ENCODE results near the gene FXYD5. TPM values are rescaled to one million over a fixed set of nuclear protein-coding genes. Genes with fewer than 3 reads are reported as not detected.
A peak's percentile ranks its signal among the peaks of the same experiment; 100 is the strongest.

The FXYD5 gene
- total and polyA plus RNA-seq, 7 experiments from 2014 or later = 362 to 575 (median 407) TPM

DNA sequence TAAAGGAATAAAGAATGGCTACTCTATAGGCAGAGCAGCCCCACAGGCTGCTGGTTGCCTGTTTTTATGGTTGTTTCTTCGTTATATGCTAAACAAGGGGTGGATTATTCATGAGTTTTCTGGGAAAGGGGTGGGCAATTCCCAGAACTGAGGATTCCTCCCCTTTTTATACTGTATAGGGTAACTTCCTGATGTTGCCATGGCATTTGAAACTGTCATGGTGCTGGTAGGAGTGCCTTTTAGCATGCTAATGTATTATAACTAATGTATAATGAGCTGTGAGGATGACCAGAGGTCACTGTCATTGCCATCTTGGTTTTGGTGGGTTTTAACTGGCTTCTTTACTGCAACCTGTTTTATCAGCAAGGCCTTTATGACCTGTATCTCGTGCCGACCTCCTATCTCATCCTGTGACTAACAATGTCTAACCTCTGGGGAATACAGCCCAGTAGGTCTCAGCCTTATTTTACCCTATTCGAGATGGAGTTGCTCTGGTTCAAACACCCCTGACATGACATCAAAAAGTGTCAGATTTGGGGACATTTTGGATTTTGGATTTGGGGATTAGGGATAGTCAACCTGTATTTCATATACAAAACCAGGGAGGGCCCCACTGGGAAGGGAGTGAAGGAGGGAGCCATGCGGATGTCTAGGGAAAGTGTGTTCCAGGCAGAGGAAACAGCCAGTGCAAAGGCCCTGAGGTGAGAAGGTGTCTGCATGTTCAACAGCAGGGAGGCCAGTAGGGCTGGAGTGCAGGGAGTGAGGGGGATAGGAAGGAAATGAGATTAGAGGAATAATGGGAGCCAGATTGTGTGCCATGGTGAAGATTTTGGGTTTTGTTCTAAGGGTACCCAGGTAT is 10.9 kb downstream of the FXYD5 start:
- ATAC-seq (no peak), DNase-seq (no peak)
- Histone ChIP-seq H3K36me3 (ENCODE audit: control insufficient read depth in 2 of 3, insufficient read depth in 3 of 3, low read length in 3 of 3) (peaks cover 55 to 93% (median 57%) of the 10 kb centered on the region in 3 experiments), H3K4me3 (ENCODE audit: low read length) (no peak overlapping the region), H3K4me1 (ENCODE audit: control insufficient read depth in 2 of 2, insufficient read depth in 2 of 2, low read length in 2 of 2) (peaks cover 21 to 23% of the 10 kb centered on the region in 2 donors), H3K27ac (ENCODE audit: low read depth, low read length) (peak overlapping the region; percentile 25), H3K27me3 (ENCODE audit: control insufficient read depth in 2 of 2, insufficient read depth in 2 of 2, low read length in 2 of 2) (no peaks in the 10 kb centered on the region), H3K9me3 (ENCODE audit: control insufficient read depth in 2 of 3, low read length in 3 of 3) (peaks cover 0 to 32% (median 13%) of the 10 kb centered on the region in 3 experiments)
- peak overlapping the region in 8 of 9 donors; percentile 55 to 96 (median 77) for H3K27ac Mint-ChIP-seq
- H3K27me3 Mint-ChIP-seq = no peaks in the 10 kb centered on the region
- ChIA-PET POLR2A (interaction anchor here (0.6 to 3.3 kb wide), 5 partner anchors 9 to 580 kb away, joined by 3 to 28 read pairs (median 4); partner anchors contain the start of genes FXYD5, PSENEN and U2AF1L4), CTCF (interaction anchor here (1.2 kb wide), 1 partner anchor 48 kb away, joined by 3 read pairs; no protein-coding TSS in a partner anchor)
- peaks cover 3 to 50% (median 18%) of the 10 kb centered on the region in 11 donors for H3K9me3 Mint-ChIP-seq
- intact Hi-C loops (cut with micrococcal nuclease) = no loop called here
- peaks cover 46 to 91% (median 75%) of the 10 kb centered on the region in 5 donors for H3K36me3 Mint-ChIP-seq
- peaks cover 31 to 51% (median 40%) of the 10 kb centered on the region in 7 donors for H3K4me1 Mint-ChIP-seq
- H3K4me3 Mint-ChIP-seq = peak overlapping the region in 6 of 10 donors; percentile 5 to 73 (median 48)

DNA sequence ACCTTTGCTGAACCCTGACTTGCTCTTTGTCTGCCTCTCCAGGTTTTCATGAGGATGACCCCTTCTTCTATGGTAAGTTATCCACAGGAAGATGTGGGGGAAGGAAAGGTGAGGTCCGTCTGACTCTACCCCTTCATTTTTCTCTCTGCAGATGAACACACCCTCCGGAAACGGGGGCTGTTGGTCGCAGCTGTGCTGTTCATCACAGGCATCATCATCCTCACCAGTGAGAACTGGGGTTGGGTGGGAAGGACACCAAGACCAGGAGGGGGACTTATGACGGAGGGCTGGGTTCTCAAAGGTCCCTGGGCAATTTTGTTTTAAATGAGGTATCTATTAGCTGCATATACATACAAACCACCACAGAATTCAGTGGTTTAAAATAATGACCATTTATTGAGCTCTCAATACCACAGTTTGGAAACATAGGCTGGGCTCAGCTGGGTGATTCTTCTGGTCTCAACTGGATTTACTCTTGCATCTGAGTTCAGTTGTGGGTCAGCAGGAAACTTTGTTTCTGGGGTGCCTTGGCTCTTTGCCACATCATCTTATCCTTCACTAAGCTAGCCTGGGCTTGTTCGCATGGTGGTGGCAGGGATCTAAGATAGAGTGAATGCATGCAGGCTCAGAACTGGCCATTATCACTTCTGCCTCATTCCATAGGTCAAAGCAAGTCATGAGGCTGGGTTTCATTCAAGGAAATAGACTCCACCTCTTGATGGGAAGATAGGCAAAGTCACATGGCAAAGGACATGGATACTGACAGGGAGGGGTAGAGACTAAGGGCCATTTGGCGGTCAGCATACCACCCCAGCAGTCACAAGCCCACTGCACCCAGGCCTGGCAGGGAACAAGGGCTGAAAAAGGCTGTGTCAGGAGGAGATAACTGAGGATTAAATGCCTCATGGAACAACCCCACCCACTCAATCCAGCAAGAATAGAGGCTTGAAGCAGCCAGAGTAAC is 11.8 kb downstream of the FXYD5 start:
- Histone ChIP-seq H3K4me3 (ENCODE audit: low read length) (no peak overlapping the region), H3K36me3 (ENCODE audit: control insufficient read depth in 2 of 3, insufficient read depth in 3 of 3, low read length in 3 of 3) (peaks cover 45 to 88% (median 51%) of the 10 kb centered on the region in 3 experiments), H3K4me1 (ENCODE audit: control insufficient read depth in 2 of 2, insufficient read depth in 2 of 2, low read length in 2 of 2) (peaks cover 21 to 23% of the 10 kb centered on the region in 2 donors), H3K9me3 (ENCODE audit: control insufficient read depth in 2 of 3, low read length in 3 of 3) (peaks cover 0 to 32% (median 13%) of the 10 kb centered on the region in 3 experiments), H3K27me3 (ENCODE audit: control insufficient read depth in 2 of 2, insufficient read depth in 2 of 2, low read length in 2 of 2) (no peaks in the 10 kb centered on the region), H3K27ac (ENCODE audit: low read depth, low read length) (peak overlapping the region; percentile 46)
- intact Hi-C loops (cut with micrococcal nuclease) = no loop called here
- Mint-ChIP-seq H3K4me3 (peak overlapping the region in 9 of 10 donors; percentile 33 to 77 (median 63)), H3K27ac (peak overlapping the region; percentile 80 to 96 (median 91)), H3K4me1 (peaks cover 28 to 46% (median 38%) of the 10 kb centered on the region in 7 donors), H3K9me3 (peaks cover 3 to 48% (median 16%) of the 10 kb centered on the region in 11 donors), H3K36me3 (peaks cover 43 to 84% (median 67%) of the 10 kb centered on the region in 5 donors), H3K27me3 (no peaks in the 10 kb centered on the region)
- CTCF ChIA-PET = interaction anchor here (1.2 to 1.6 kb wide), 3 partner anchors 11 to 74 kb away, joined by 3 to 4 read pairs (median 3); no protein-coding TSS in a partner anchor
- DNase-seq = no peak
- POLR2A ChIA-PET = interaction anchor here (0.6 to 3.3 kb wide), 9 partner anchors 10 to 579 kb away, joined by 3 to 28 read pairs (median 4); partner anchors contain the start of genes FXYD5, PSENEN and U2AF1L4
- ATAC-seq = no peak

DNA sequence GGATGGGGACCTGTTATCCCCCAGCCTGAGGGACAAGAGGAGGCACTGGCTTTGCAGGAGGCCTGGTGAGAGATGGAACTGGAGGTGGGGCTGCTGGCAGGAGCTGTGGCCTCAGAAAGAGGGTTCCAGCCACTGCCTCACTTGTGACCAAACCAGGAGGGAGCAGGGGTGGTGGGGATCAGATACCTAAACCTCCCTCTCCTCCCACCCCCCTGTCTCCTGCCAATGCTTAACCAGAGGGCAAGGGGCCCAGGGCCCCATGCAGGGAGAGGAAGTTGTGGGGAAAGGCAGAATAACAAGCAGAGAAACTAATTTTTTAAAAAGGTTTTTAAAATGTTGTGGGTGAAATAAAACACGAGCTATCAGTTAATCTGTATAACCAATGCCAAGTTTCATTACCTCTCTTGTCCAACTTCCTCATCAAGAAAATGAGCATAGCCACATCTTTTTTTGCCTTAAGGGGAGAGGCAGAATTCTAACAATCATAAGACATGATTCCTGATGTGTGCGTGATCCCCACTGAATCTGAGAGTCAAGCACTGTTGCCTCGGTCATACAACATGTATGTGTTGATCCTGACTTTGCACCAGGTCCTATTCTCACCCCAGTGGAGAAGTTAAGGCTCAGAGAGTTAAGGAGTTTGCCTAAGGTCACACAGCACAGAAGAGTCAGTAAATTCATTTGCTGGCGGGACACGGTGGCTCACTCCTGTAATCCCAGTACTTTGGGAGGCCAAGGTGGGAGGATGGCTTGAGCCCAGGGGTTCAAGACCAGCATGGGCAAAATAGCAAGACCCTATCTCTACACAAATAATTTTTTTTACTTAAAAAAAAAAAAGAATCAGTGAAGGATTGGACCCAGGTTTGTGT is 12.9 kb downstream of the FXYD5 start:
- peaks cover 27 to 48% (median 39%) of the 10 kb centered on the region in 7 donors for H3K4me1 Mint-ChIP-seq

DNA sequence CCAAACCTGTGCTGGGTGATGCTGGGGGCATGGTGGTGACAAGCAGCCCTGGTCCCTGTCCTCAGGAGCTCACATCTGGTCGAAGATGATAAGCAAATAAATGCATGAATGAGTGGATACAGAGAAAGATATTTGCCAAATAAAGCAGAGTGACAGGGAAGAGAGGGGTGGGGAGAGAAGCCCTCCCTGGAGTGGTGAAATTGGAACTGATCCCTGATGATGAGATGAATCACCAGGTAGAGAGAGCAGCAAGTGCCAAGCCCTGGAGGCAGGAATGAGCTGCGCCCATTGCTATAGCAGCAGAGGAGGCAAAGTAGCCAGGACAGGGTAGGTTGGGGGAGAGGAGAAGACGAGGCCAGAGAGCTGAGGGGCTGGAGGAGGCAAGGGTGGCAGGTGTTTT is 13.7 kb downstream of the FXYD5 start:
- Histone ChIP-seq H3K9me3 (ENCODE audit: control insufficient read depth in 2 of 3, low read length in 3 of 3) (peaks cover 0 to 25% (median 10%) of the 10 kb centered on the region in 3 experiments), H3K4me3 (ENCODE audit: low read length) (no peak overlapping the region), H3K27ac (ENCODE audit: low read depth, low read length) (peak overlapping the region; percentile 46), H3K4me1 (ENCODE audit: control insufficient read depth in 2 of 2, insufficient read depth in 2 of 2, low read length in 2 of 2) (peaks cover 34 to 36% of the 10 kb centered on the region in 2 donors), H3K27me3 (ENCODE audit: control insufficient read depth in 2 of 2, insufficient read depth in 2 of 2, low read length in 2 of 2) (no peaks in the 10 kb centered on the region), H3K36me3 (ENCODE audit: control insufficient read depth in 2 of 3, insufficient read depth in 3 of 3, low read length in 3 of 3) (peaks cover 31 to 79% (median 35%) of the 10 kb centered on the region in 3 experiments)
- Mint-ChIP-seq H3K27me3 (no peaks in the 10 kb centered on the region), H3K4me3 (peak overlapping the region in 2 of 10 donors; percentile 19 to 43), H3K9me3 (peaks cover 3 to 38% (median 16%) of the 10 kb centered on the region in 11 donors), H3K27ac (peak overlapping the region; percentile 26 to 96 (median 91)), H3K36me3 (peaks cover 32 to 77% (median 51%) of the 10 kb centered on the region in 5 donors), H3K4me1 (peaks cover 23 to 55% (median 44%) of the 10 kb centered on the region in 7 donors)
- POLR2A ChIA-PET = interaction anchor here (0.6 to 3.3 kb wide), 6 partner anchors 14 to 73 kb away, joined by 3 to 28 read pairs (median 3); partner anchors contain the start of gene FXYD5
- DNase-seq (no peak), ATAC-seq (no peak)
- CTCF ChIA-PET = interaction anchor here (1.6 kb wide), 2 partner anchors 13 to 73 kb away, joined by 3 to 4 read pairs; no protein-coding TSS in a partner anchor
- intact Hi-C loops (cut with micrococcal nuclease) = no loop called here

More for the DNA sequence above, 12.9 kb downstream of the FXYD5 start:
- POLR2A ChIA-PET = interaction anchor here (0.6 to 3.3 kb wide), 8 partner anchors 11 to 74 kb away, joined by 3 to 28 read pairs (median 3); partner anchors contain the start of gene FXYD5
- ATAC-seq (peak; percentile 48), DNase-seq (peak in 1 of 9 donors; percentile 42)
- CTCF ChIA-PET = interaction anchor here (1.6 kb wide), 2 partner anchors 12 to 73 kb away, joined by 3 to 4 read pairs; no protein-coding TSS in a partner anchor
- Histone ChIP-seq H3K4me3 (ENCODE audit: low read length) (no peak overlapping the region), H3K27ac (ENCODE audit: low read depth, low read length) (peak overlapping the region; percentile 46), H3K27me3 (ENCODE audit: control insufficient read depth in 2 of 2, insufficient read depth in 2 of 2, low read length in 2 of 2) (no peaks in the 10 kb centered on the region), H3K4me1 (ENCODE audit: control insufficient read depth in 2 of 2, insufficient read depth in 2 of 2, low read length in 2 of 2) (peaks cover 29 to 32% of the 10 kb centered on the region in 2 donors), H3K36me3 (ENCODE audit: control insufficient read depth in 2 of 3, insufficient read depth in 3 of 3, low read length in 3 of 3) (peaks cover 34 to 82% (median 42%) of the 10 kb centered on the region in 3 experiments), H3K9me3 (ENCODE audit: control insufficient read depth in 2 of 3, low read length in 3 of 3) (peaks cover 0 to 26% (median 10%) of the 10 kb centered on the region in 3 experiments)
- peaks cover 33 to 77% (median 58%) of the 10 kb centered on the region in 5 donors for H3K36me3 Mint-ChIP-seq
- peak overlapping the region; percentile 80 to 96 (median 91) for H3K27ac Mint-ChIP-seq
- no peaks in the 10 kb centered on the region for H3K27me3 Mint-ChIP-seq
- peaks cover 3 to 40% (median 16%) of the 10 kb centered on the region in 11 donors for H3K9me3 Mint-ChIP-seq
- H3K4me3 Mint-ChIP-seq = peak overlapping the region; percentile 33 to 77 (median 57)
- intact Hi-C loops (cut with micrococcal nuclease) = no loop called here

DNA sequence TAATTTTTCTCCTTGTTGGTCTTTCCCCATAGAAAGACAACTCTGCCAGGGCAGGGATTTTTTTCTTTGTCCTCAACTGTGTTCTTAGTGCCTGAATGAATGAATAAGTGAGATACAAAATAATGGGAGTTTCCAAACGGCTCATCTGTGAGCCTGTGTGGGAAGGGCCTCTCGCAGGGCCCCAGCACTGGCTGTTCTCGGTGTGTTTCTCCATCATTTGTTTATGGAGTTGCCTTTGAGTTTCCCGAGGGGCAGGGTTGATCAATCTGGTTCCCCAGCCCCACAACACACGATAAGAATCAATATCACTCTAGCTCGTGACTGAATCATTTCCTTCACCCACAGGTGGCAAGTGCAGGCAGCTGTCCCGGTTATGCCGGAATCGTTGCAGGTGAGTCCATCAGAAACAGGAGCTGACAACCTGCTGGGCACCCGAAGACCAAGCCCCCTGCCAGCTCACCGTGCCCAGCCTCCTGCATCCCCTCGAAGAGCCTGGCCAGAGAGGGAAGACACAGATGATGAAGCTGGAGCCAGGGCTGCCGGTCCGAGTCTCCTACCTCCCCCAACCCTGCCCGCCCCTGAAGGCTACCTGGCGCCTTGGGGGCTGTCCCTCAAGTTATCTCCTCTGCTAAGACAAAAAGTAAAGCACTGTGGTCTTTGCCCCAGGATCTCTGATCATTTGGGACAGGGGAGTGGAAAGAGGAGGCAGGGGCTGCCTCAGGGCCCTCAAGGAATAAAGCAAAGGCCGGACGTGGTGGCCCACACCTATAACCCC is 14.9 kb downstream of the FXYD5 start:
- Mint-ChIP-seq H3K9me3 (peaks cover 3 to 29% (median 13%) of the 10 kb centered on the region in 11 donors), H3K4me3 (peak overlapping the region in 4 of 10 donors; percentile 19 to 57 (median 35)), H3K27me3 (no peaks in the 10 kb centered on the region), H3K27ac (peak overlapping the region; percentile 13 to 94 (median 89)), H3K4me1 (peaks cover 22 to 57% (median 45%) of the 10 kb centered on the region in 7 donors), H3K36me3 (peaks cover 26 to 76% (median 39%) of the 10 kb centered on the region in 5 donors)
- Histone ChIP-seq H3K9me3 (ENCODE audit: control insufficient read depth in 2 of 3, low read length in 3 of 3) (peaks cover 0 to 18% (median 10%) of the 10 kb centered on the region in 3 experiments), H3K4me3 (ENCODE audit: low read length) (no peak overlapping the region), H3K4me1 (ENCODE audit: control insufficient read depth in 2 of 2, insufficient read depth in 2 of 2, low read length in 2 of 2) (peaks cover 34 to 42% of the 10 kb centered on the region in 2 donors), H3K27ac (ENCODE audit: low read depth, low read length) (peak overlapping the region; percentile 7), H3K27me3 (ENCODE audit: control insufficient read depth in 2 of 2, insufficient read depth in 2 of 2, low read length in 2 of 2) (no peaks in the 10 kb centered on the region), H3K36me3 (ENCODE audit: control insufficient read depth in 2 of 3, insufficient read depth in 3 of 3, low read length in 3 of 3) (peaks cover 23 to 67% (median 28%) of the 10 kb centered on the region in 3 experiments)
- POLR2A ChIA-PET = interaction anchor here (0.6 to 2.3 kb wide), 7 partner anchors 9 to 172 kb away, joined by 3 to 9 read pairs (median 5); no protein-coding TSS in a partner anchor
- DNase-seq (no peak), ATAC-seq (no peak)
- intact Hi-C loops (cut with micrococcal nuclease) = no loop called here
- CTCF ChIA-PET = no interaction called here

Measured in naive thymus-derived CD4-positive, alpha-beta T cell (primary cell).